ENCODE data around the gene GADD45G.
A peak's percentile ranks its signal among the peaks of the same experiment; 100 is the strongest.

Gene GADD45G, protein sequence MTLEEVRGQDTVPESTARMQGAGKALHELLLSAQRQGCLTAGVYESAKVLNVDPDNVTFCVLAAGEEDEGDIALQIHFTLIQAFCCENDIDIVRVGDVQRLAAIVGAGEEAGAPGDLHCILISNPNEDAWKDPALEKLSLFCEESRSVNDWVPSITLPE
- 2.4 to 17.7 (median 7.2) reads per million in 18 experiments for total RNA-seq

DNA sequence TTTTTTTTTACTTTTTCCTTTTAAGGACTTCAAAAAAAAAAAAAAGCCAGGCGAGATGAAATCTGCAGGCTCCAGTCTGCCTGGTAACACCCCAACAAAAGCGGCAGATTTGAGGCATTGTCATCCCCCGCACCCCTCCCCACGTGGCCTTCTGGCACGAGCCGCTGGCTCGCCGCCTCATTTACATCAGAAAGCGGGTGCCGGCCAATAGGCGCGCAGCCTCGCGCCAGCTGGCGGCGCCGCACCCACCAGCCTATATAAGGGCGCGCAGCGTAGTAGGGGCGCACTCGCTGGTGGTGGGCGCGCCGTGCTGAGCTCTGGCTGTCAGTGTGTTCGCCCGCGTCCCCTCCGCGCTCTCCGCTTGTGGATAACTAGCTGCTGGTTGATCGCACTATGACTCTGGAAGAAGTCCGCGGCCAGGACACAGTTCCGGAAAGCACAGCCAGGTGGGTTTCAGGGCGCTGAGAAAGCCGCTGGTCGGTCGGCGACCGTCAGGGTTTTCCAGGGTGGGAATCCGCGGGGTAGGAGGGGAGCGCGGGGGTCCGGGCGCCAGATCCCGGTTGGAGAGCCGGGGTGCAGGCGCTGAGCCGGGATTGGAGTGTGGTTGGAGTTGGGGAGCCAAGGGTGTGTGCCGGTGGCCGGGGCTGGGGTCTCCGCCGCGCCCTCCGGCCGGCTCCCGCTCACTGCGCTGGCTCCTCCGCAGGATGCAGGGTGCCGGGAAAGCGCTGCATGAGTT is at the start of gene GADD45G:
Gene GADD45G, plus strand, starts transcription at position 284 of the 736 bp plus-strand sequence. Its CDS starts 110 bp downstream, at position 394.
- peak; percentile 96 to 99 for DNase-seq

DNA sequence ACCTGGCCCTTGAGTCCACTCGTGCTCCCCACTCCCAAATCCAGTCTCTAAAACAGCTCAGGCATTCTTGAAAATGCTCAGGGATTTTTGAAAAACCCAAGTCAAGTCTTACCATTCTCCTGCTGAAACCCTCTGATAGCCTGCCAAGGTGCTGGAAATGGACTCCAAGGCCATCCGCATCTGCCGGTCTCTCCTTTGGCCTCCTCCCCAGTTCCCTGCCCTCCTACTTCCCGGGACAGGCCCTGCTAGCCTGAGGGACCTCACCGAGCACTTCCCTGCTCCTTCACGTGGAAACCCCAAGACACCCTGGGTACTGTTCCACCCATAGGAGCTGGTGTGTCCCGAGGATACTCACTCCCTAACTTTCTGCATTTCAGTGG is 49.8 kb upstream of the GADD45G start:
- no peak for DNase-seq

DNA sequence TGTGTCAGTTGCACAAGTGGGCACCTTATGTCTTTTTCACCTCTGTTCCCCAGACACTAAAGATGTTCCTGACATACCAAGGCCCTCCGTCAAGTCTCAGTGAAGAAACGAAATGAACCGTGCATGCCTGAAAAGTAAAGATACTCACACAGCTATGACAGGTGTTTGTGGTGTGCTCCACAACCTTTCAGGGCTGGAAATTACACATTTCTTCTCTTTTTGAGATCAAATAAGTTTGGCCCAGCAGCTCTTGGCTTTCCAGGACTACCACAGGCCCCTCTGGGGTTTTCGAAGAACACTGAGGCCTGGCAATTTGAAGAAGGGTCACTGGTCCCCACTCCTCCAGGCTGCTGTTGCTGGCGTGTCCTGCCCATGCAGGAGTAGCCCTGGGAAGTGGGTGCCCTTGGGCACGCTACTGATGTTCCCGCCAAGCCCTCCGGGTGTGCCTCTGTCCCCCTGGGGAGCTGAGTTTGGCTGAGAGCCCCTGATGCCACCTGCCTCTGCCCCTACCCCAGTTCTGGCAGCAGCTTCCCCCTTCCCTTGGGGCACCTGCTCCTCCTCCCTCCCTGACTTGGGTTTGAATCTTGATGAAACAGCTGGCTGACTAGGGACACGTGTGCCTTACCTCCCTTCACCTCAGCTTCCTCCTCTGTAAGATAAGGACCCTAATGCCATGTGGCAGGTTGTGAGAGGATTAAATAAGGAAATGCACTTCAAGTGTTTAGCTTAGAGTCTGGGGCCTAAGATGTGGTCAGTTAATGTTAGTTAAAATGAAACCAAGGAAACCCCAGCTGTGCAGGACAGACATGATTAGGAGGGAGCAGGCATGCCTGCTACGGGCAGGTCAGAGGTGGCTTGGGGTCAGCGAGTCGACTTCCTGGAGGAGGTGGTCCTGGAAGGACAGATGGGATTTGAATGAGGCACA is 49.1 kb upstream of the GADD45G start:
- DNase-seq = no peak

DNA sequence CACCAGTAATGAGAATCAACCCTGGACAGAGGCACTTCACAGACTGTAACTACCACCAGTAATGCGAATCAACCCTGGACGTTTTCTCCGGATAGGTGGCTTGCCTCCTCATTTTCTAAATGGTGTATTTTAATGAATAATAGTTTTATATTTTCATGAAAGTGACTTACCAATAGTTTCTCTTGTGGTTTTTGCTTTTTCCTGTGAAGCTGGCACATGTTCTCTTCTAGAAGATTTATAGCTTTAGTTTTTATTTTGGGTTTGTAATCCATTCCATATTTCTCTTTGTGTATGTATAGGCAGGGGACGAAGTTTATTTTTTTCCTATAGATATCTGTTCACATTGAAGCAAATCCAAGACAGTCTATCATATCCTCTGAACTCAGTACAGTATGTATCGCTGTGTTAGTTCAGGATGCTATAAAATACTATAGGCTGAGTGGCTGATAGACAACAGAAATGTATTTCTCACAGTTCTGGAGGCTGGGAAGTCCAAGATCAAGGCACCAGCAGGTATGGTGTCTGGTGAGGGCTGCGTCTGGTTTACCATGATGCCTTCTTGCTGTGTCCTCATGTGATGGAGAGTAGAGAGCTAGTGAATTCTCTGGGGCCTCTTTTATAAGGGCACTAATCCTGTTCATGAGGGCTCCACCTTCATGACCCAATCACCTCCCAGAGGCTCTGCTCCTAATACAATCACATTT is 46.5 kb upstream of the GADD45G start:
- DNase-seq = no peak

DNA sequence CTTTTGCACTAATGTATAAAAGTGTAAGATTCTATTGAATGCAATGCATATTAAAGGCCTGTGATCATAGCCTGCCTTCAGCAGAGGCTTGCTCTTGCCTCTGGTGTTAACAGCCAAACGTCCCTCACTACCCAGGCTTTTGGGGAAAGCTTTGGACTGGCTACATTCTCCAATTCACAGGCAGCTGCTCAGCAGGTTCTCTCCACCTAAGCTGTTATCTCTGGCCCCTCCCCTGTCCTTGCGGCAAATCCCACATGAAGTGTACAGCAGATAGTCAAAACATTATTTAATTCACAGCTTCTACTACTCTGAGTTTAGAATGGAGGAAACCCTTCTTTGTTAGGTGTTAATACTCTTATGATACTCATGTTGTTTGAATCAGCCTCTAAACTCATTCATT is 45.9 kb upstream of the GADD45G start:
- DNase-seq = no peak

DNA sequence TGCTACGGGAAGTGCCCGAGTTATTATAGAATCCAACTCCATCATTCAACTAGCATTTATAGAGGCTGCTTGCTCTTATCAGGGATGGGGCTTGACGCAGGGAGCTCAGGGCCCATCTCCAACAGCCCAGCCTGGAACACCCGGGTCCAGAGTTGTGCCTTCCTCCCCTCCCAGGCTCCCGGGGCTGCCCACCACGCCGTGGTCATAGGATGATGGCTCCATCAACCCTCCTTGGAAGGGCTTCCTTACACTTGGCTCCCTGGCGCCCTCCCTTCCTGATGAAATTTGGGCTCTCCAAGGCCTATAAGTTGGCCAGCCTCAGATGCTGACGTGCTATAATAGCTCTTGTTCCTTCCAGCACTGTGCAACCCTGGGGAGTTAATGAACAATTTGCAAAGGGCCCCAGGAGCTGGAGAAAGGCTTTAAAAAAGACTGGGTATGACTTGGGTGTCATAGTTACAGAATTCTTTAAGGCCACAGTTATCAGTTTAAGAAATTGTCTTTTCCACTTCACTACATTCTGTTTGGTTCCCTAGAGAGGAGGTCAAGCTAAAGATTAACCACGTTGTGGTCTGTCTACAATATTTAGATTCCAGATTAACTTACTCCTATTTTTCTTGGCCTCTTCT is 42.5 kb upstream of the GADD45G start:
- DNase-seq = no peak

DNA sequence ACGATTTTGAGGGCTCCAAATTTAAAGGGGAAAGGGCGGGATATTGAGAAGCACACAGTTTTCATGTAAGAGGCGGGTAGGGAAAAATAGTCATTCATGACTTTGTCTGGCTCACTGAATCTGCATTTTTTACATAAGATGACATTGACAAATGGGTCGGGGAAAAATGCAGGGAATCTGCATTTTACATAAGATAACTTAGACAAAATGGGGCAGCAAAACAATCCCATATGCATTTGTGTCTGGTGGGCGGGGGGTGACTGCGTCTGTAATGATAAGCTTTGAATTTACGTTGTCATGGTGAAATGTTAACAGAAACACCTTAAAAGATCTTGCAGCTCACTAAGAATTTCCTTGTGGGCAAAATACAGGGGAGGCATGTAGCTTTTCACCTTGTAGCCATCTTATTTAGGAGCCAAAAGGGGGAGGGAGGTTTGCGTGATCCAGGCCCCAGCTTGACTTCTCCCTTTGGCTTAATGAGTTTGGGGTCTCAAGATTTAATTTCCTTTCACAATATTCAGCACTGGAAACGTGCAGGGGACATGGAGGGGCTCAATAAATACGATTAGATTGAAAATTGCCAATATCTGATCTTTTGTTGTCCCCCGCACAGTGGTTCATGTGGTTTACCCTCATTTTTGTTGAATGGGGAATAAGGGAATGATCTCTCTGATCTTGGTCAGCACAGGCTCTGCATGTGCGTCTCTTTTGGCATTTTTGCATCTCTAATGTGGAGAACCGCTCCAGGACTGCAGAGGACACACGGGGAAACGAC is 41.1 kb upstream of the GADD45G start:
- no peak for DNase-seq

DNA sequence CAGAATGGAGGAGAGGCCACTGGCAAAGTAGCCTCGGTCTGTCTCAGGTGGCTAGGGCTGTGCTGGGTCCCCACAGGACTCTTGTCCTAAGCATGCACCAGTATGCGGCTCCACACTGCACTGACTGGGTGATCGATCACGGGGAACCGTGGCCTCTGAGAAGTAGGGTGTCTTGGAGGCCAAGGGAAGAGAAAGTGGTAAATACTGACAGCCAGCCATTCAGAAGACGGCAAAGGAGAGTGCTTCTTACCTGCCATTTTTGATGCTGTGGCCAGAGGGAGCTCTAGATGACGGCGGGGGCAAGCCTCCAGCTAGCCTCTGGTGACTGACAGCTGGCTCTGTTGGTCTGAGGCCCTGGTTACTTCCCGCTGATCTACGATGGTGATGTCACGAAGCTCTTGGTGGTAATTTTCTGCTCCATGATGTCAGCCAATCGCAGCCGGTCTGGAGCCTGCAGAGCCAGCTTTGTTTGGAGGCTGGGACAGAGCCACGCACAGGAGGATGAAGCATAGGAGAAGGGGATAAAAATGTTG is 40.4 kb upstream of the GADD45G start:
- peak; percentile 9 to 34 for DNase-seq

DNA sequence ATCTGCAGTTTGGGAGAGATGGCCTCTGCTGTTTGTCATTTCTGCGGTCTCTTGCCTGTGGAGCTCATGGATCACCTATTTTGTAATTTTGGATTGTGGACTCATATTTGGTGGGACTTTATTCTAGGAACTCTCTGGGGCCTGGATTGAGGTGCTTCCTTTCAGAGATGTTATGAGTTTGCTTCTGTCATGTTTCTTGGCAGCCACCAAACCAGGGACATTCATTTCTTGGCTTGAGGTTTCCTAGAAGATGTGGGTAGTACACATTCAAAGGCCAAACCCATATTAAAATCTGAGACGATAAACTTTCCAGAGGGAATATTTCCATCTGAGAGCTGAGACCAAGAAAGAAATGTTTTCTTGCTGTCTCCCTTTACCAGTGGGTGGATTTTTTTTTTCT is 37.2 kb upstream of the GADD45G start:
- DNase-seq = no peak

DNA sequence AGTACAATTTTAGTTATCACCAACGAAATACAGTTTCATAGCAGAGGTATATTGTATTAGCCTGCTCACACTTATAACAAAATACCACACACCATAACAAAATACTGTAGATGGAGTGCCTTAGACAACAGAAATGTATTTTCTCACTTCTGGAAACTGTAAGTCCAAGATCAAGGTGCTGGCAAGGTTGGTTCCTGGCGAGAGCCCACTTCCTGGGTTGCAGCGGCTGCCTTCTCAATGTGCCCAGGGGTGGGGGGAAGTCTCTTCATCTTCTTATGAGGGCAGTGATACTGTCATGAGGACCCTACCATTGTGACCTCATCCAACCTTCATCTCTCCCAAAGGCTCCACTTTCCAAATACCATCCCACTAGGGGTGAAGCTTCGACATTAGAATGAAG is 30.5 kb upstream of the GADD45G start:
- DNase-seq = no peak

DNA sequence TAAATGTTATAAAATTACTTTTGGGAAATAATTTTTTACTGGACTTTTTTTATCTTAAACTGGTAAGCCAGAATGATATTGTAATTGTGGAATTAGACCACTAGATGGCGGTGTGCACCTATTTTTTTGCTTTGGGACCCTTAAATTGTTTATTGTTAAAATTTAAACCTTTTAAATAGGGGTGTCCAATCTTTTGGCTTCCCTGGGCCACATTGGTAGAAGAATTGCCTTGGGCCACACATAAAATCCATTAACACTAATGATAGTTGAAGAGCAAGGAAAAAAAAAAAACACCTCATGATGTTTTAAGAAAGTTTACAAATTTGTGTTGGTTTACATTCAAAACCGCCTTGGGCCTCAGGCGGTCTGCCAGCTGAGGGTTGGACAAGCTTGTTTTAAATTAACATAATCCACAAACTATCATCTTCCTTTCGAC is 28.4 kb upstream of the GADD45G start:
- peak; percentile 25 to 55 for DNase-seq

DNA sequence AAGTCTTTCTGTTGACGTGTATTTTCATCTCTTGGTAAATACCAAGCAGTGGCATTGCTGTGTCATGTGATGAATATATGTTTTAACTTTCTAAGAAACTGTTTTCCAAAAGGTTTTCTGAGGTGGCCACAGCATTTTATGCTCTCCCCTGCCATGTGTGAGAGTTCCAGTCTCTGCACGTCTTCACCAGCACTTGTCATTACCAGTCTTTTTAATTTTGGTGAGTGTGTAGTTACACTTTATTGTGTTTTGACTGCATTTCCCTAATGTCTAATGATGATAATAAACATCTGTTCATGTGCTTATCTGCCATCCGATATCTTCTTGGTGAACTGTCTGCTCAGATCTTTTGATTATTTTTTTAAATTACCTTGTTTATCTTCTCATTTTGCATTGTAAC is 27.4 kb upstream of the GADD45G start:
- no peak for DNase-seq

DNA sequence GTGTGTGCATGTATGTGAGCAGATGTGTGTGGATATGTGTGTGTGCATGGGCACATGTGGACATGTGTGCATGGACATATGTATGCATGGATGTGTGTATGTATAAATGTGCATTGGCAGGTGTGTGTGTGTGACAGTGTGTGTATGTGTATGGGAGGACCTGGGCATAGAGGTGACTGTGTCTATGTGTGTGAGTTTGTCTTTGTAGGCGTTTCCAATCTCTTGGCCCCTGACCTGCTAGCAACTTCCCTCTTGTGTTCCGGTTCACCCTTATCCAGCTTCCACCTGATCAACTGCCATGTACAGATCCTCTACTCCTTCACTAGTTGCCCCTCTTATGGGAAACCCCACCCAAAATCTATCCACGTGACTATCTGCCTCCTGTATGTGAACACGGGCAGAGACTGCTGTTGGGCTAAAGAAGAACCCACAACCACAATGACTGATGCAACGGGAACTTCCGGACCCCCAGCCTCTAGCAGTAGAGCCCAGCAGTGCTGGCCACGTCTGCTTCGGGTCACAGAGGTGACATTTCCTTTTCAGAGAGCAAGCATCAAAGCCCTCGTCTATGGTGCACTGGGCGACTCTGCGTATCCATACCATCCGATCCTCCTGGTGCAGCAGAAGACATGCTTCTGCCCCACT is 24.9 kb upstream of the GADD45G start:
- peak in 1 of 2 donors; percentile 40 for DNase-seq

DNA sequence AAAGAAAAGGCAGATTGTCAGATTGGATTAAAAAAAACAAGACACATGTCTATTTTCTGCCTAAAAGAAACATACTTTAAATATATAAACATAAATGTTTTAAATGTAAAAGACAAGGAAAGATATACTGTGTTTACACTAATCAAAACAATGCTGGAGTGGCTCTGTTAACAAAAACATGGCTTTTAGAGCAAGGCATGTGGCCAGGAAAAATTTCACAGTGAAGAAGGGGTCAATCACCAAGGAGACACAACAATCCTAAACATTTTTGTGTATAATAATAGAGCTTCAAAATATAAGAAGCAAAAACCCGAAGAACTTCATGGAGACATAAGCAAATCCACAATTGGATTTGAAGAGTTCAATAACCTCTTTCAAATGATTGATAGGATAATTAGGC is 18.5 kb upstream of the GADD45G start:
- no peak for DNase-seq

DNA sequence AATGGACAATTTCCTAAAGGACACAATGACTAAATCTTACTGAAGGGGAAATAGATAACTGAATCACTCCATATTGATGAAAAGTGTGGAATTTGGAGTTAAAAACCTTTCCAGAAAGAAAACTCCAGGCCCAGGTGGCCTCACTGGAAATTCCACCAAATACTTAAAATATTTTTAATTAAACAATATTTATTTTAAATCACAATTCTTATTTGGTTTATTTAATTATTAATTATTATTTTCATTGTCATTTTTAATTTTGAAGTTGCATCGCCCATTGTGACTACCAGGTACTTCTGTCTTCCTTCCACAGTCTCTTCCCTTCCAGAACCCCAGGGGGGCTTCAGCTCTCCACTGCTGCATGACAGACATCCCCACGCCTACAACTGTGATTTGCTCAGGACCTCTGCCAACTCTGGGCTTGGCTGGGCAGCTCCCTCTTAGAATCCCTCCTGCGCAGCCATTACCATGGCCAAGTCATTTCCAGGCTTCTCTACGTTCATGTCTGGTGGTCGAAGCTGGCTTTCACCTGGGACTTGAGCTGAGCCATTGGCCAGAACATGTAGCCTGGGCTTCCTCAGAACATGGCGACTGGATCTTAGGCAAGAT is 16.4 kb upstream of the GADD45G start:
- no peak for DNase-seq

DNA sequence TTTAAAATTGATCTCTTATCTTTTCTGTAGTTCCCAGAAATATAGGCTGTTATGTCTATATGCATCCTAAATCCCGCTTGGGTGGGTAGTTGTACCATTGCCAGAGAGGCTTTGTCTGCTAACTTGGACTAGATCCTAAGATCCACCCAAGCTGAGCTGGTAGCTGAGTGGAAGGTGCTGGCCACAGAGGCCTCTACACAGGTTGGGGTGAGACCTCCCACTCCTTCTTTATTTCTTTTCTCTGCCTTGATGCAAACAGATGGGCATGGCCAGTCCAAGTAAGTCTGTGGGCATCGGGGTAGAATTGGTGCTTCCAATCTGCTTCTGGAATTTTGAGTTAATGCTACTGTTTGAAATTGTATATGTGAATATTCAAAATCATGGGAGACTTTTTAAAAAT is 14.4 kb upstream of the GADD45G start:
- DNase-seq = no peak

DNA sequence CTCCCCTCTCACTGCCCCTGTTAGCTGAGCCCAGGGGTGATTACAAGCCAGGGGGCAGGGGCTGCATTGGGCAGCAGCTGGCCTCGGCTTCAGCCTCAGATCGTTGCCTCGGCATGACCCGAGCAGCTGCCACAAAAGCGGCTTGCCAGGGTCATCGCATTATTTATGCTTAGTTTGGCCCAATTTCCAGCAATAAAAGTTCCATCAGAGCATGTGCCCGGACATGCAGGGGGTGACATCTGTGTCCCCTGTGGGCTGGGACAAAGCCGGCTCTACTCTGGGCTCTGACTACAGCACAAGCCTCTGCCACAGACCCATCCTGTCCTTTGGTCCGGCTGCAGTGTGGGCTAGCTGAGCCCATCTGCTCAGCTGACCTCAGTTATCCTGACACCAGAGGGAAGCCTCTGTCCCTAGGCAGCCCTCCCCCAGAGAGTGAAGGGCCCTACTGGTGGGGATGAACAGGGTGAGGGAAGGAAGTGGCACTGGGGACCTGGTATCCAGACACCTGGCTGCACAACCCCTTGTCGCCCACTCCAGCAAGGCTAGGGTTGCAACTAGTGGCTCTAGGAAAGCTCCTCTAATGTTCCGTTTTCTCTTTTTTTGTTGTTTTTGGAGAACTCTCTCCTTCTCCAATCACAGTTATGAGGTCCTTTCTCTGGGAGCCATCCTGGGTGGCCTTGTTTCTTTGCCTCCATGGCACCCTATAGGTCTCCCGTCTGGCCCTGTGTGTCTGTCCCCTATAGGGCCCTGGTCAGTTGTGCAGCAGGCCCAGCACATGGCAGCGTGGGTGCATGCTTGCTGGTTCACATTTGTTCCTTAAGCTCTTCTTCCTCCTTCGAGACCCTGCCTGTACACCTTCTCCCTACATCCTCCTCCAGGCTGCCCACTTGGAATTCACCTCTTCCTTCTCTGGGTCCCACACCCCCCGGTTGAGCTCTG is 13.3 kb upstream of the GADD45G start:
- DNase-seq = no peak

DNA sequence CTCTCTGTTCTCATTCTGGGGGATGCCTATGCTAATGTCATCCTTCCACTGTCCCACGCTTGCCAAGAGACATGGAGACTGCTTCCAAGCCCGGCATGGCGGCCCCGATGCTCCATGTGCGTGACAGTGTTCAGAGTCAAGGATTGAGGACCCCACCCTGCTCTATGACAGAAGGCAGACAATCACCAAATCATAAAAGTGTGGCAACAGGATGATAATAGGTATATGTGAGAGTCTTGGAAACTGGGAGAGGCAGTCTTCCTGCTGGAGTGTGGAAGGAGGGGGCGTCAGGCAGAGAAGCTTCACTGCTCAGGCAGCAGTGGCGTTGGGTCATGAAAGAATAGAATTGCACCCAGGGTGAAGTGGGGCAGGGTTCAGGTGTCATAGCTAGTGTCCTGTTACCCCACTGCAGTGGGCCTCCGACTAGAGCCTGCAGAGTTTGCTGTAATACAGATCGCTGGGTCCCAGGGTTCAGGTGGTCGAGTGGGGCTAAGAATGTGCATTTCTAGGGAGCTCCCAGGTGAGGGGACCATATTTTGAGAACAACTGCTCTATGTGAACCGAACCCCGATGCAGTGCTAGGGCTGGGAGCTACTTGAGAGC is 12.5 kb upstream of the GADD45G start:
- DNase-seq = no peak
